OCI-LY1 (cell line): ENCODE results near the gene TMEM185B.

Source experiments
- H2AFZ ChIP-seq: fragments of 200-600 bp; sonication (generic), shearing (Covaris generic); 2 replicates; pipeline ENCODE4 v1.6.0; 2014; ENCODE audit warnings: antibody characterized with exemption, mild to moderate bottlenecking, low read length
- H3F3A ChIP-seq: fragments of 200-600 bp; sonication (generic), shearing (Covaris generic); 2 replicates; pipeline ENCODE4 v1.6.0; 2014; ENCODE audit warnings: mild to moderate bottlenecking, antibody characterized with exemption, low read length, moderate library complexity; ENCODE audit not compliant: insufficient read depth
- H3K27ac ChIP-seq: fragments of 200-600 bp; sonication (generic); 2 replicates; pipeline ENCODE4 v1.5.1; 2014; ENCODE audit warnings: low read length, mixed run types, mild to moderate bottlenecking, low read depth; ENCODE audit not compliant: poor library complexity, severe bottlenecking
- H3K27me3 ChIP-seq: fragments of 200-600 bp; sonication (generic); 2 replicates; pipeline ENCODE4 v1.6.0; 2014; ENCODE audit warnings: antibody characterized with exemption, mild to moderate bottlenecking, low read length, moderate library complexity; ENCODE audit not compliant: insufficient read depth
- H3K36me3 ChIP-seq: fragments of 200-600 bp; sonication (generic); 2 replicates; pipeline ENCODE4 v1.6.1; 2014; ENCODE audit warnings: mild to moderate bottlenecking, antibody characterized with exemption, low read length, moderate library complexity, mixed read lengths; ENCODE audit not compliant: insufficient read depth
- H3K4me1 ChIP-seq: fragments of 200-600 bp; sonication (generic); 2 replicates; pipeline ENCODE4 v1.5.1; 2014; ENCODE audit warnings: mild to moderate bottlenecking, low read length, moderate library complexity; ENCODE audit not compliant: insufficient read depth, severe bottlenecking
- H3K4me2 ChIP-seq: fragments of 200-600 bp; sonication (generic), shearing (Covaris generic); 2 replicates; pipeline ENCODE4 v1.6.1; 2014; ENCODE audit warnings: low read length
- H3K4me3 ChIP-seq: fragments of 200-600 bp; sonication (generic); 2 replicates; pipeline ENCODE4 v1.5.1; 2014; ENCODE audit warnings: low read length, low read depth, mild to moderate bottlenecking, mixed read lengths; ENCODE audit not compliant: poor library complexity, severe bottlenecking
- H3K79me2 ChIP-seq: fragments of 200-600 bp; shearing (Covaris generic); 2 replicates; pipeline ENCODE4 v1.6.1; 2016; ENCODE audit warnings: mixed run types, low read length, mixed read lengths; ENCODE audit not compliant: insufficient read depth
- H3K9ac ChIP-seq: fragments of 200-600 bp; sonication (generic), shearing (Covaris generic); 2 replicates; pipeline ENCODE4 v1.6.1; 2014; ENCODE audit warnings: mild to moderate bottlenecking, low read length, mixed read lengths
- H3K9me2 ChIP-seq: fragments of 200-600 bp; sonication (generic), shearing (Covaris generic); 2 replicates; pipeline ENCODE4 v1.6.1; 2014; ENCODE audit warnings: low read depth, mild to moderate bottlenecking, low read length, mixed read lengths
- H3K9me3 ChIP-seq: fragments of 200-600 bp; shearing (Covaris generic); 2 replicates; pipeline ENCODE4 v1.6.1; 2014; ENCODE audit warnings: low read length, mixed read lengths
- H4K20me1 ChIP-seq: fragments of 200-600 bp; sonication (generic), shearing (Covaris generic); 2 replicates; pipeline ENCODE4 v1.6.0; 2016; ENCODE audit warnings: mild to moderate bottlenecking, low read length; ENCODE audit not compliant: insufficient read depth
- CTCF ChIP-seq: fragments of 200-600 bp; sonication (generic), shearing (Covaris generic); IDR thresholded peaks from 2 replicates; pipeline ENCODE4 v1.5.1; 2017; ENCODE audit warnings: mild to moderate bottlenecking, antibody characterized with exemption, low read length, moderate library complexity, mixed read lengths
- EZH2 ChIP-seq: fragments of 200-600 bp; sonication (generic), shearing (Covaris generic); IDR thresholded peaks from 2 replicates; pipeline ENCODE4 v1.8.0; 2017; ENCODE audit warnings: borderline replicate concordance, mixed run types, mild to moderate bottlenecking, antibody characterized with exemption, low read length, moderate library complexity, mixed read lengths

Gene TMEM185B

DNA sequence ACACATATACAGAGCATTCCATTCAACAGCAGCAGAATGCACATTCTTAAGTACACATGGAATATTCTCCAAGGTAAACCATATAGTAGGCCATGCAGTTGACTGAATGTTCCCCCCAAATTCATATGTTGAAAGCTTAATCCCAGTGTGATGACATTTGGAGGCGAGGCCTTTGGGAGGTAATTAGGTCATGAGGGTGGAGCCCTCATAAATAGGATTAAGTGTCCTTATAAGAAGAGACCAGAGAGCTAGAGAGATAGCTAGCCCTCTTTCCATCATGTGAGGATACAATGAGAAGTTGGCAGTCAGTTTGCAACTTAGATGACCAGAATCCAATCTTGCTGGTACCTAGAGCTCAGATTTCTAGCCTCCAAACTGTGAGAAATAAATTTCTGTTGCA lies 27.6 kb downstream of the TMEM185B start:
- 0 out of 2 replicates have a peak, but pooled peaks cover 3% of the 10 kb centered on the region for H3K27me3 ChIP-seq
- H3K4me1 ChIP-seq = no peaks in the 10 kb centered on the region
- no peaks in the 10 kb centered on the region for H4K20me1 ChIP-seq
- H3K79me2 ChIP-seq = no peaks in the 10 kb centered on the region
- H3K27ac ChIP-seq = no peak overlapping the region
- H3K9me3 ChIP-seq = peaks cover 14% of the 10 kb centered on the region
- H3K36me3 ChIP-seq = no peaks in the 10 kb centered on the region; the same call in 1 of the 2 replicates
- no peak overlapping the region for H3K4me3 ChIP-seq
- no peak for TF ChIP-seq EZH2
- no peak for TF ChIP-seq CTCF
- no peaks in the 10 kb centered on the region for H3K9me2 ChIP-seq
- no peak overlapping the region for H2AFZ ChIP-seq
- H3K4me2 ChIP-seq = no peak overlapping the region
- no peaks in the 10 kb centered on the region for H3F3A ChIP-seq
- H3K9ac ChIP-seq = no peak overlapping the region

DNA sequence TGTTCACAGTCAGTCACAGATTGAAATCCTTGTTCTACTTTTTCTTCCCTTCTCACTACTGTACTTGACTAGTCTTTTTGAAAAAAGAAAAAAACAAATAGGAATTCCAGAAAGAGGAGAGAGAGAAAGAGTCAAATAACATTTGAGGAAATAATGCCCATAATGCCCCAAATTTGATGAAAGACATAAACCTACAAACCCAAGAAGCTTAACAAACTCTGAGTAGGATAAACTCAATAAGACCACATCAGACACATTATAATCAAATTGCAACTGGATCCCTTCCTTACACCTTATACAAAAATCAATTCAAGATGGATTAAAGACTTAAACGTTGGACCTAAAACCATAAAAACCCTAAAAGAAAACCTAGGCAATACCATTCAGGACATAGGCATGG lies 30.9 kb downstream of the TMEM185B start:
- H3K4me3 ChIP-seq = no peak overlapping the region
- H3K9me3 ChIP-seq = peaks cover 13% of the 10 kb centered on the region
- no peaks in the 10 kb centered on the region; the same call in 1 of the 2 replicates for H3K36me3 ChIP-seq
- no peak for TF ChIP-seq EZH2
- no peak for TF ChIP-seq CTCF
- no peak overlapping the region for H2AFZ ChIP-seq
- no peak overlapping the region for H3K9ac ChIP-seq
- H3K9me2 ChIP-seq = no peaks in the 10 kb centered on the region
- H4K20me1 ChIP-seq = no peaks in the 10 kb centered on the region
- no peaks in the 10 kb centered on the region for H3K4me1 ChIP-seq
- no peak overlapping the region for H3K4me2 ChIP-seq
- H3K79me2 ChIP-seq = no peaks in the 10 kb centered on the region
- 0 out of 2 replicates have a peak, but pooled peaks cover 3% of the 10 kb centered on the region for H3K27me3 ChIP-seq
- no peaks in the 10 kb centered on the region for H3F3A ChIP-seq
- no peak overlapping the region for H3K27ac ChIP-seq

GRCh38 chr2:120189189-120189588 lies 34.0 kb downstream of the TMEM185B start:
- peaks cover 13% of the 10 kb centered on the region for H3K9me3 ChIP-seq
- no peak for TF ChIP-seq CTCF
- TF ChIP-seq EZH2 = no peak
- no peak overlapping the region for H3K9ac ChIP-seq
- H3K4me2 ChIP-seq = no peak overlapping the region
- no peak overlapping the region for H3K27ac ChIP-seq
- no peak overlapping the region for H2AFZ ChIP-seq
- no peaks in the 10 kb centered on the region for H3K9me2 ChIP-seq
- H4K20me1 ChIP-seq = no peaks in the 10 kb centered on the region
- H3K36me3 ChIP-seq = no peaks in the 10 kb centered on the region; the same call in 1 of the 2 replicates
- no peaks in the 10 kb centered on the region for H3F3A ChIP-seq
- no peaks in the 10 kb centered on the region for H3K79me2 ChIP-seq
- 0 out of 2 replicates have a peak, but pooled peaks cover 3% of the 10 kb centered on the region for H3K27me3 ChIP-seq
- no peak overlapping the region for H3K4me3 ChIP-seq
- no peaks in the 10 kb centered on the region for H3K4me1 ChIP-seq
